NCI-H1048 (cell line): Measurements from ENCODE around the gene DDX25.
"Not testable (repeated sequence)": the region's sequence is repeated elsewhere in the genome, so short reads cannot be mapped to it uniquely, and the experiment has no call there.

Source experiments
- DNase-seq: peaks from one replicate; lab custom pipeline; 2025; lab: John Stamatoyannopoulos, UW

DDX25 gene

DNA sequence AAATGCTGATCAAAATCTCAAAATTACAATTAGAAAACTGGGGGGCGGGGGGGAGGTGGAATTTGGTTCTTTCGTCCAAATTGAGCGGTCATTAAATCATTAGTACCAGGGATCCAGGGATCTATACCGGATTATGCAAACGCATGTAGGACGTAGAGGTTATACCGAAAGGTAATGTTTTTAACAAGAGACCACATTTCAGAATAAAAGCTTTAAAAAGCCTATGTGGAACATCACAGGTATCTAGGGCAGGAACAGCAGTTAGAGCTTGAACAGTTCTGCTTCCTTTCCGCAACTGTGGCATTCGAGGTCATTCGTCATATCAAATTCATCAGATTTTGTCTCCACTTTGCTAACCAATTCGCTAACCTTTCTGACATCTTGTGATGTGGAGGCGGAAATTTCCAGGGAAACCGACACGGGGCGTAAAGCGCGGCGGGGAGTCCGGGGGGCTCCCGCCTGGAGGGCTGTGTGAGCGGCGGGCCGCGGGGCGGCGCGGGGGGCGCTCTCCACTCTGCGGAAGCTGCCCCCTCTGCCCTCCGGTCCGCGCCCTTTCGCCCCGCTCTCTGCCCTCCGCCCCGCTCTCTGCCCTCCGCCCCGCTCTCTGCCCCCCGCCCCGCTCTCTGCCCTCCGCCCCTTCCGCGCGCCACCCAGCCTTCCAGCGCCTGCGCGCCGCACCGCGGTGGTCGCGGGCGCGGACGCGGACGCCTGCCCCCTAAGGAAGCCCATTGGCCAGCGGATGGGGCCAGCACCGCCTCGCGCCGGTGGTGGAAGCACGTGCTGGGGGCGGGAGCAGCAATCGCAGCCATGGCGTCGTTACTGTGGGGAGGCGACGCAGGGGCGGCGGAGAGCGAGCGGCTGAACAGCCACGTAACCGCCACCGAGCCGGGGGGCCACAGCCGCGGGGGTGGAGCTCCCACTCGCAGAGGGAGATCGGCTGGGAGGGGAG is at the start of gene DDX25:
DDX25 (plus strand) TSS at position 798 of the 949 bp plus-strand sequence; CDS start at position 808, 10 bp downstream.
- no peak for DNase-seq

DNA sequence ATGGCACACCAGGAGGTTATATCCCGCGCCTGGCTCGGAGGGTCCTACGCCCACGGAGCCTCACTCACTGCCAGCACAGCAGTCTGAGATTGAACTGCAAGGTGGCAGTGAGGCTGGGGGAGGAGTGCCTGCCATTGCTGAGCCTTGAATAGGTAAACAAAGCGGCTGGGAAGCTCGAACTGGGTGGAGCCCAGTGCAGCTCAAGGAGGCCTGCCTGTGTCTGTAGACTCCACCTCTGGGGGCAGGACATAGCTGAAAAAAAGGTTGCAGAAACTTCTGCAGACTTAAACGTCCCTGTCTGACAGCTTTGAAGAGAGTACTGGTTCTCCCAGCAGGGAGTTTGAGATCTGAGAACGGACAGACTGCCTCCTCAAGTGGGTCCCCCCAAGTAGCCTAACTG is 46.6 kb upstream of the DDX25 start:
- DNase-seq, result not testable (repeated sequence)

DNA sequence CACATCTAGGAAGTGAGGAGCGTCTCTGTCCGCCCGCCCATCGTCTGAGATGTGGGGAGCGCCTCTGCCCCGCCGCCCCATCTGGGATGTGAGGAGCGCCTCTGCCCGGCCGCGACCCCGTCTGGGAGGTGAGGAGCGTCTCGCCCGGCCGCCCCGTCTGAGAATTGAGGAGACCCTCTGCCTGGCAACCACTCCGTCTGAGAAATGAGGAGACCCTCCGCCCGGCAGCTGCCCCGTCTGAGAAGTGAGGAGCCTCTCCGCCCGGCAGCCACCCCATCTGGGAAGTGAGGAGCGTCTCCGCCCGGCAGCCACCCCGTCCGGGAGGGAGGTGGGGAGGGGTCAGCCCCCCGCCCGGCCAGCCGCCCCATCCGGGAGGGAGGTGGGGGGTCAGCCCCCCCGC is 41.5 kb upstream of the DDX25 start:
- not testable (repeated sequence) for DNase-seq

DNA sequence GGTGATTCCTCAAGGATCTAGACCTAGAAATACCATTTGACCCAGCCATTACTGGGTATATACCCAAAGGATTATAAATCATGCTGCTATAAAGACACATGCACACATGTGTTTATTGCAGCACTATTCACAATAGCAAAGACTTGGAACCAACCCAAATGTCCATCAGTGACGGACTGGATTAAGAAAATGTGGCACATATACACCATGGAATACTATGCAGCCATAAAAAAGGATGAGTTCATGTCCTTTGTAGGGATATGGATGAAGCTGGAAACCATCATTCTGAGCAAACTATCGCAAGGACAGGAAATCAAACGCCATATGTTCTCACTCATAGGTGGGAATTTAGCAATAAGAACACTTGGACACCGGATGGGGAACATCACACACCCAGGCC is 39.0 kb upstream of the DDX25 start:
- DNase-seq, result not testable (repeated sequence)

DNA sequence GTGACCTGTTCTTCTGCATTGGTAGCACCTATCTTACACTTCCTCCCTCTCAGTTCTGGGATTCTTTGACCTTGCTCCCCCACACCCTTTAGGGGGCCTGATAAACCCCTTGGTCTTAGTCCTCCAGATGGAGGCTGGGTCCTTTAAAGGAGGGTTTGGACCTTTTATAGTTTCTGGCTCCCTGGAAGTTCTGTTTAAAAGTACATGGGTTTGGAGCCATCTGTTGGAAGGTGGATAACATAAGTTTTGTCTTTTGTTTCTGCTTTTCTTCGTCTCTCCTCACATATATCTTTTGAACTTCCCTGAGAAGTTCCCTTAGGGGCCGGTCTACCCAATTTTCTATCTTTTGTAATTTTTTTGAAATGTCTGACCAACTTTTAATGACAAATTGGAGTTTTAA is 34.8 kb upstream of the DDX25 start:
- no peak for DNase-seq

DNA sequence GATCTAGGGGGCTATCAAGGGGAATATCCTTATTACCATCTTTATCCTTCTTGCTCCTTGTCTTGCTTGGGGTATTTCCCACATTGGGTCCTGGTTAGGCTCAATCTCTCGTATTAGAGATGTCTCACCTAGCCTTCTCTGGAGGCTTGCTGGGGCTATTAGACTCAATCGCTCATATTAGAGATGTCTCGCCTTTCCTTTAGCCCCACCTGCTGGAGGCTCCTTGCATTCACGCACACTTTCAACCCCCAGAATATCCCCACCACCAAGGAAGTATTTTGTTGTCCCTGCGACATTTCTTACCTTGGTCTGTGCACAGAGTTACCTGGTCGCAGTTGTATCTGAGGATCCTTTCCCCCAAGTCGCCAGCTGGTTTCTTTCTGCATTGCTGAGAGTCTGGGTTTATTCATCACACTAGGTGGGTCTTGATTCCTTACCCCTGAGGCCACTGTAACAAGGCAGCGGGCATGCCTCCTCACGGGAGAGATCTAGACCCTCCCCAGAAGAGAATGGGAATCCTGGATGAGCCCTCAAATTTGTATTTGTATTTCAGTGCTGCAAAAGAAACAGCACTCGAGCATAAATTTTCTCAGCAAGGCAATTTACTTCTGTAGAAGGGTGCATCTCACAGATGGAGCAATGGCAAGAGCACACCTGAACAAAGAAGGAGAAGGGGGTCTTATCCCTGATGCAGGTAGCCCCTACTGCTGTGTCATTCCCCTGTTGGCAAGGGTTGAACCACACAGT is 32.7 kb upstream of the DDX25 start:
- DNase-seq, result peak; percentile 1

DNA sequence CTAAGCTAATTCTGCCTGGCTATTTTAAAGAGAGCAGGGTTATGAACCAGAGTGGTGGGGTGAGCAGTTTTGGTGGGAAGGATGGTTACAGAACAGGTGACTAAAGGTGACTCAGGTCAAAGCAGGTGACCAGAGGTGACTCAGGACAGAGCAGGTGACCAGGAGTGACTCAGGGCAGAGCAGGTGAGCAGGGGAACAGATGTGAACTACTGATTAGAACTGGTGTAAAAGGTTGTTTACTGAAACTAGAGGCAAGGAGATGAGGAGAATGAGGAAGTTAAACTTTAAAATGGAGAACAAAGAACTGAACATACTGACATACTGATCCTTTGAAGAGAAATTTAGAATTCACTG is 32.2 kb upstream of the DDX25 start:
- no peak for DNase-seq

DNA sequence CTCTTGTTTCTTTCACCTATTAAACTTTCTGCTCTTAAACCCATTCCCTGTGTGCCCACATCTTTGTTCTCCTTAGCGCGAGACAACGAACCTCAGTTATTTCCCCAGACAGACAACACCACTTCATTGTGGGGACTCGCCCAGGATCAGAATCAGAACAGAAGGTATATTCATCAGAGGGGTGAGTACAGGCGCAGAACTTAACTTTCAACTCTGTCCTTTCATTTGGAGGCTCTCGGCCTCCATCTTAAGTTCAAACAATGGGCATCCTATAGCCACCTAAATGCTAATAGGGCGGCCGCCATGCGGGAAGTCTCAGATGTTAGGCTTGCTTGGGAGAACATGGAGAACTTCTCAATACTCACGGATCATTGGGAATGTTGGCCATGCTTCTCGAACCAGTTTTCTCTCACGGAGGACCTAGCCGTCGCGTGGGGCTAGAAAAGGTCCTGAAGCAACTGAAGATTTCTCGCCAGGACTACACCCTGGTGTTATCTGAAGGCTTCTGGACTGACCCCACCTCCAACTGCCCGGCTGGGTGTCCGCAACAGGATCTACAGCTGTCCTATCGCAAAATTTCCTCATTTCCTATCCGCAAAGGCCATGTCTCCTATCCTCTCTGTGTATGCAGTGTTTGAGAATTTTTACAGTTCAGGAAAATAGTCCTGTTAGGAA is 30.3 kb upstream of the DDX25 start:
- no peak for DNase-seq

DNA sequence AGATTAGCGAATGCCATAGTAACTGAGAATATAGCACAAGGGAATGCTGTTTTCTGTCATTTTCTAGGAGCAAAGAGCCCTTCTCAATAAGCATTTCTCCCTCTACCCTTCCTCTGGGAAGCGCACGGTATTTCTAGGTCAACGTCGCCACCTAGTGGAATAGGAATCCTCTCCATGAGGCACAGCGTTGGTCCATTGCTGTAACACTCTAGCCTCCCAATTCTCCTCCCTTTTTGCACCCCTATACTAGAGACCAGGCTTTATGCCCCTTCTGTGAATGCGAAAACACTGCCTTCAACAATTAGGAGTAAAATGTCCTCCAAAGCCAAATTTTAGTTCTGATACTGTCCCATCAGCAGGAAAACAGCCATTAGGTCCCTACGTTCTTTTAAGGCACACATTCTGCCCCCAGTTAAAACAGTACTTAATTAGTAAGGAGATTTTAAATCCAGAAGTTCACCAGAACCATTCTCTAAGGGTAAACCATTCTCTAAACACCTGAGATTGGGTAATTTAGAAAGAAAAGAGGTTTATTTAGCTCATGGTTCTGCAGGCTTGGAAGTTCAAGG is 29.7 kb upstream of the DDX25 start:
- DNase-seq, result peak; percentile 5

DNA sequence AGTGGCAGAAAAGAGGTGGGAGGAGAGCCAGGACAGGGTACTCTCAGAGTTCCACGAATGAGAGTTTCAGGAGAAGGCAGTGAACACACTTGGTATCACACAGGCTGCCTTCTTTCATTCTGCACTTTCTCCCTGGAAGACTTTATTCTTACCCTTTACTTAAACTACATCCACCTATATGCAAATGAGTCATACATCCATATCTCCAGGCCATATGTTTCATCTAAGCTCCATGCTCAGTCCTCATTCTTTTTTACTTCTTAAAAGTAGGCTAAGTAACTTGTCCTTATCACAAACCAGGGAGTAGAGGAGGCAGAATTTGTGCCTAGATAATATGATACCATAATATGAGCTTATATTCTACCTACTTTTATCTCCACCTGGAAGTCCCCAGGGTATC is 23.0 kb upstream of the DDX25 start:
- DNase-seq, result no peak

DNA sequence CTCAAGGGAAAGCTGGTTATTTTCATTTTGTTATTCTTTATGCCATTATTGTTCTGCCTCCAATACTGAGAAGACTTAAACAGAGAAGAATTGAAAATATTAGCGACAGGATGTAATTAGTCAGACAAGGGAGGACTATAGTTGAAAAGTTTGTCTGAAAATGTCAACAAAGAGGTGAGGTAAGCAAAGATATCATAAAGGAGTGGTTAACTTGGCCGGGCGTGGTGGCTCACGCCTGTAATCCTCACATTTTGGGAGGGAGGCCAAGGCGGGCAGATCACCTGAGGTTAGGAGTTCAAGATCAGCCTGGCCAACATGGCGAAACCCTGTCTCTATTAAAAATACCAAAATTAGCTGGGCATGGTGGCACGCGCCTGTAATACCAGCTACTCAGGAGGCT is 20.9 kb upstream of the DDX25 start:
- DNase-seq, result no peak

DNA sequence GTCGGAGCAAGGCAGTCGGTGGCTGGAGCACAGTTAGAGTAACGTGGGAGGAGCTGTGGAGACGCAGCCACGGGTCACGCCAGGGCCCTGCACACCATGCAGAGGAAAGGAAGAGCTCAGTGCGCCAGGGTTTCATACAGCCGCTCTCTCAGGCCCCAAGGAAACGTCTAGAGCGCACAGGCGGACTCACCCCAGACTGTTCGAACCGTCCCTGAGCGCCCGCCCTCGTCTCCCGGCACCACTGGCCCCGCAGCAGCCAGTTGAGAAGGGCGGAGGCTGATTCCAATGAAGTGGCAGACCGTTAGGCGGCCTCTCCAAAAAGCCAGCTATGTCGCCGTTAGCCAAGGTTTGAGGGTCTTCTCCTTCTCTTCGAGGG is 17.3 kb upstream of the DDX25 start:
- no peak for DNase-seq

DNA sequence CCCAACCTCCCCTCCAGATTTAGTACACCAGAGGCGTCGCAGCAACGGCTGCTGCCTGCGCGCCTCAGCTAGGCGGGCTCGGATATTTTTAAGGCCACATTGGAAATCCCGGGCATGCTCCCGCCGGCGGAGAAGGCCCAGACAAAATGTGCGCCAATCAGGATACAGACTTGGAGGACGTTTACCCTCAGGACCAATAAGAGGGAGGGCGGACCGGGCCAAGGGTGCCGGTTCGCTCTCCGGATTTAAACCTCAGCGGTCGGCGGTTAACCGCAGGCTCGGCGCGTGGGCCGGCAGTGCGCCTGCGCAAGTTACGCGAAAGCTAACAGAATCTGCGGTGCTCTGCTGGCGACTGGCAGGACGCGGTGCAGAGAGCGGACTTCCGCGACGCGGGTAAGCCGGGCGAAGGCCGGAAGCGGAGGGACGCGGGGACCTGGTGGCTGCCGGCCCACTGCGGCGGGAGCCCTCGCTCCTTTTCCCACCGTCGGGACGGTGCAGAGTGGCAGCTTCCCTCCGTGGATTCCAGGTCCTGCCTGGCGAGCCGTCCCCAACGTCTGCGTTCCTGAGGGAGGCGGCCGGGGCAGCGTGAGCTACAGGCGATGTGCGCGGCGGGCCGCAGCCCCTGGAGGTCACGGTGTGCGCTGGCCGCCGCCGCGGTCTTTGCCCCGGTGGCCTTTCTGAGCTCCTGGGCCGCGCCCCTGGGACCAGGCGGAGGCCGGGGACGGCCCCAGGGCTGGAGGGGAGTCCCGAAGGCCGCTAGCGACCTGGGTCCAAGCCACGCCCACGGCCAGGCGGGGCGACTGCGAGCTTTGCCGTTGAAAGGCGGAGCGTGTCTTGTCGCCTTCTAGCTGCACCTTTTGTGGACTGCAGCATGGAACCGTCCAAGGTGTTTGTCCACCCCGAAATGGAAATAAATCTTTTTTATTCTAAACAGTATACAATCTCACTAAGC is 16.7 kb upstream of the DDX25 start, which contains the start of gene HYLS1:
HYLS1 (plus strand) TSS at position 296 of the 952 bp plus-strand sequence. CDS start 11,701 bp downstream, outside the sequence.
- peak; percentile 16 for DNase-seq

DNA sequence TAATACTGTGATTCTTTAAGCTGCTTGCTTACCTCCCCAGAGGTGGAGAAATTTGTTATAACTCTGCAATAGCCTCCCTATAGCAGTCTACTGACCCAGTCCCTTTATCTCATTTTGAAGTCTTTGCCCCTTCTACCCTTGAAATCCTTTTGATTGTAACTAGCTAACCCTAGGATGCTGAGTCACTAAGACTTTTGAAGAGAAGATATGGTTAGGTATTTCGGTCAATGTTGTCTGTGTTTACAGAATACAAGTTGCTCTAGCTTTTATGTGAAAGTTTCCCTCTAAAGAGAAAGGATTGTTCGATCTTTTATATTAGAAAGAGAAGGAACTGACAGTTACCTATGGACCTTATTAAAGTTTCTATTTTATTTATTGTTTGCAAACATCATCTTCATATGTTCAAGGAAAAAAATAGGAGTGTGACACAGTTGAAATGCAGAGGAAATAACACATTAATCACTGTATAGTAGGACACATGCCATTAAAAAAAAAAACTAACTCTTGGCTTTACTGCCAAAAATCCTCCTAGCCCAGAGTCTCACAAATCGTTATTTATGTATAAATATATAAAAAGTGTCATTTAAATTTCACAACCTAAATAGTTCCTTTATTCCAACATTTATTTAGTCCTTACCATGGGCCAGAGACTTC is 13.7 kb upstream of the DDX25 start:
- DNase-seq, result no peak

DNA sequence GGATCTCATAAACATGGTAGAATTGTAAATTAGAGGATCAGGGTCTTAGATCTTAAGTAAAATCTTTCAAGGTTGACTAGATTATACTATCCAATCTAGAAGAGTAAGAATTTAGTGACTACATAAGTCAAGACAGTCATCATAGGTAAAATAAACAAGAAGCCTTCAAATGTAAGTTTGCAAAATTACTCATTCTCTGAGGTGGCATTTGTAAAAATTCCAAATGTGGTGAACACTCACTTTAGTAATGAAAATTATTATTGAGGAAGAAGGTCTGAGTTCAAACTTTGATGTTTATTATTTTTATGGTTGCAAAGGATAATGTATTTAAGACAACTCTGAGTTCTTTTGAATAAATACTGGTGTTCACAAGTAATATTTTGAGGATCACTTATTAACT is 12.2 kb upstream of the DDX25 start:
- no peak for DNase-seq

DNA sequence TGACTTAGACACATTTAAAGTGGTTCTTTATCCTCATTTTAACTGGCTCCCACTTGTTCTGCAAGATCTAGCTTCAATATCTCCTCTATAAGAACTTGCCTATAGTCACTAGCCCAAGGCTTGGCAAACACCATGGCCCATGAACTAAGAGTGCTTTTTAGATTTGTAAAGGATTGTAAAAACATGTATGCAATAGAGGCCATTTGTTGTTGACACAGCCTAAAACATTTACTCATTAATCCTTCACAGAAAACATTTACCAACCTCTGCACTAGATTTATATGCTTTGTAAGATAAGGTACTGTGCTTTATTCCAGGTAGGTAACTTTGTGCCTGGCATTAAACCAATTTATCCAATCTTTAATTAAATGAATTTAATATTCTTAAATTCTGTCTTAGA is 11.3 kb upstream of the DDX25 start:
- DNase-seq, result no peak

DNA sequence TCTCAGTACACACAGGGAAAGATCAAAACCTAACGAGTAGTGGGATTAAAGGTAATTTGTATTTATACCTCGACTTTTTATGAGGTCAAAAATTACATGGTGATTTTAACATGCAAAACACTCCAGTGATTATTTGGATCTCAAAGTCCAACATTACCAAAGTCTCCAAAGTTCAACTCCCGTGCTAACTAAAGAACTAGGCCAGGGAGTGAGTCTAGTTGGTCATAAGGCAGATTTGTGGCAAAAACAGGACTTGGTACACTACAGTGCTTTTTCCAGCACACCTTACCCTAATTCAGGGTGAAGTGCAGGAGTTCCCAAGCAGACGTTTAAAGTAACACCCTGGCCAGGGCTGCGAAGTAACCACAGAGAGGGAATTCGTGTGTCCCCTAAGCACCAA is 2.4 kb upstream of the DDX25 start:
- DNase-seq, result no peak

DNA sequence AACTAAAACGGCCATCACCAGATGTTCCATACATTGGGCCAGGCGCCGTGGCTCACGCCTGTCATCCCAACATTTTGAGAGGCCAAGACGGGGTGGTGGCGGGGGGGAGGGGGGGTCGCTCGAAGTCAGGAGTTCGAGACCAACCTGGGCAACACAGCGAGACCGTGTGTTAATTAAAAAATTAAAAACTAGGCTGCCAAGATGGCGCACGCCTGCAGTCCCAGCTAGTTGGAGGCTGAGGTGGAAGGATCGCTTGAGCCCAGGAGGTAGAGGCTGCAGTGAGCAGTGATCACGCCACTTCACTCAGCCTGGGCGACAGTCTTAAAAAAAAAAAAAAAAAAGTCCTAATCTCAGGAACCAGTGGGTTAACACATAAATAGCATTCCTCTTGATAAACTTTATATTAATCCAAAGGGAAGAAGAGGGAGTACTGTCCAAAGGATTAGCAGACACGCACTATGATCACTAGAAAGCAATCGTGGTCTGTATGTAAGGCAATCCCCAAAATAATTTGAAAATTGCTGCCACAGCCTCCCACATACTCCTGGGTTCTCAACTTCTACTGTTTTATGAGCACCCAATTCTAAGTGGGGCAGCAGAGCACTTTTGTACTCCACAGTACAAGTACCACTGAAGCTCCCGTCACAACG is 1.9 kb upstream of the DDX25 start:
- DNase-seq, result no peak

DNA sequence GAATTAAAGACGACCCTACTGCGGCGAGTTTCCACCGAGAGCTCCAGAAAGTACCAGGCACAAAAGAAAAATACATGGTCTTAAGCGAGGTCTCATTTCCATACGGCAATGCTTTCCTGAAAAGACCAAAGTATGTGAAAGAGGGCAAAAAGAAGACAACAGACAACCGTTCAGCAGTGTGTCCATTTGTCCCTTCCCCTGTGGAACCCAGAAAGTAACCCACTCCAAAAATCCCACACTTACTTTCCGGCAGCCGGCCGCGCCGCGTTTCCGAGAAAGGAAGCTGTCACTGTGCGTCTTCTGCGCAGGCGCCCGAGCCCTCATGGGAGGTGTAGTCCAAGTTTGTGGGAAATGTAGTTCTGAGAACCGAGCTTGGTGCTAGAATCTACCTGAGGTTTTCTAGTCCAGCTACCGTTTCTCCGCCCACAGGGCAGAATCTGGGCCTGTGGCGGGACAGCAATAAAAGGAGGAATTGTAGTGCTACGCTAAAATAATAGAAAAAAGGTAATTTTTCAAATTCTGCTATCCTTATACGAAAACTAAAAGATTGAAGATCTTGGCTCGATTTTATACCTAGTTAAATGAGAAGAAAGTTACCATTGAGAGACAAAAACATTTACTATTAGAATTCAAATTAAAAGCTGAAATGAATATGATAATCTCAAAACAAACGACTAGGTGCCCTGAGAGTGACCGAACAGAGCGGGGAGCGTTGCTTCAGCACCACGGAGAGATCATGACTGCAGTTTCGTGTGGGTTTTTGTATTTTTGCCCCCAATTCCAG is 1.2 kb upstream of the DDX25 start, which contains the start of gene PUS3:
PUS3 (minus strand) TSS at position 280 of the 784 bp plus-strand sequence. CDS start 6,922 bp downstream, outside the sequence.
- DNase-seq, result peak; percentile 81
